ENCODE results near the gene TXNDC9. TPM values are rescaled to one million over a fixed set of nuclear protein-coding genes. Genes with fewer than 3 reads are reported as not detected.
"Not testable (repeated sequence)": the region's sequence is repeated elsewhere in the genome, so short reads cannot be mapped to it uniquely, and the experiment has no call there.

Gene TXNDC9
- total and polyA plus RNA-seq, 5 donors, result 18.7 to 22.5 (median 21.0) TPM

- 94% methylated on average over 8 of the region's 8 CpGs for WGBS
- H3K4me3 ChIP-seq (ENCODE audit: low read length); H3K9me3 ChIP-seq (ENCODE audit: control insufficient read depth, low read length); ATAC-seq; H3K4me1 ChIP-seq (ENCODE audit: control insufficient read depth, insufficient read depth, low read length); H3K27ac ChIP-seq (ENCODE audit: low read length); intact Hi-C loops (cut with DNase I); H3K27me3 ChIP-seq (ENCODE audit: control insufficient read depth, insufficient read depth): not testable (repeated sequence)
- peak in 1 of 3 donors; percentile 11 for DNase-seq
Observed at GRCh38 chr2:99354825-99355224, 18.7 kb upstream of the TXNDC9 start.

- no peak overlapping the region for H3K4me3 ChIP-seq (ENCODE audit: low read length)
- no peaks in the 10 kb centered on the region for H3K27me3 ChIP-seq (ENCODE audit: control insufficient read depth, insufficient read depth)
- H3K9me3 ChIP-seq (ENCODE audit: control insufficient read depth, low read length), result no peaks in the 10 kb centered on the region
- no peak overlapping the region for H3K27ac ChIP-seq (ENCODE audit: low read length)
- WGBS, result 93% methylated on average over 1 of the region's 1 CpG
- no peak for ATAC-seq
- H3K4me1 ChIP-seq (ENCODE audit: control insufficient read depth, insufficient read depth, low read length), result no peaks in the 10 kb centered on the region
- intact Hi-C loops (cut with DNase I), result no loop called here
- no peak for DNase-seq
Observed at GRCh38 chr2:99354070-99354469, 17.9 kb upstream of the TXNDC9 start.

GRCh38 chr2:99350194-99350593 is 14.1 kb upstream of the TXNDC9 start:
- Histone ChIP-seq H3K4me3 (ENCODE audit: low read length) (no peak overlapping the region), H3K27ac (ENCODE audit: low read length) (no peak overlapping the region), H3K4me1 (ENCODE audit: control insufficient read depth, insufficient read depth, low read length) (peaks cover 2% of the 10 kb centered on the region), H3K9me3 (ENCODE audit: control insufficient read depth, low read length) (no peaks in the 10 kb centered on the region), H3K27me3 (ENCODE audit: control insufficient read depth, insufficient read depth) (no peaks in the 10 kb centered on the region)
- DNase-seq (no peak), ATAC-seq (no peak)
- intact Hi-C loops (cut with DNase I), result no loop called here

- ATAC-seq, result no peak
- intact Hi-C loops (cut with DNase I), result loop anchor here in 1 of 4 donors (10.0 kb wide), 1 partner anchor 47 kb away; no protein-coding TSS in a partner anchor
- Histone ChIP-seq H3K4me1 (ENCODE audit: control insufficient read depth, insufficient read depth, low read length) (peaks cover 2% of the 10 kb centered on the region), H3K4me3 (ENCODE audit: low read length) (no peak overlapping the region), H3K27ac (ENCODE audit: low read length) (no peak overlapping the region), H3K9me3 (ENCODE audit: control insufficient read depth, low read length) (no peaks in the 10 kb centered on the region), H3K27me3 (ENCODE audit: control insufficient read depth, insufficient read depth) (no peaks in the 10 kb centered on the region)
- WGBS, result 93% methylated on average over 3 of the region's 3 CpGs
- DNase-seq, result no peak
Observed at GRCh38 chr2:99348173-99348572, 12.0 kb upstream of the TXNDC9 start.

DNA sequence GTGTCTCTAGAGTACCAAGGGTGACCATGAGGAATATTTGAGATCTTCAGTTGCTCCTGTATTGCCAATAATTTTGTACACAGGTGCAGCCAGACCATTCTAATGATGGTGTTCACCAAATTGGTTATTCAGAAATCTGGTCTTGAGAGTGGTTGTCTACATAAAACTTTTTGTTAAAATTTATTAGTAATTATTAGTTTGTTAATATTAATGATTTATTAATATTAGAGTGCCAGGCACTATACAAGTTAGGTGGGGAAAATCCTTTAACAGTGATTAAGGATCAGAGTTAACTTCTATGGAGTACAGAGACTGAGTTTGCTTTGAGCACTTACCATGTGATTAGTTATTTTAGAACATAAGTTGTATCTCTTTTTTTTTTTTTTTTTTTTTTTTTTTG is 10.1 kb upstream of the TXNDC9 start:
- no peaks in the 10 kb centered on the region for H3K9me3 ChIP-seq (ENCODE audit: control insufficient read depth, low read length)
- DNase-seq (no peak), ATAC-seq (no peak)
- peaks cover 2% of the 10 kb centered on the region for H3K4me1 ChIP-seq (ENCODE audit: control insufficient read depth, insufficient read depth, low read length)
- H3K4me3 ChIP-seq (ENCODE audit: low read length), result no peak overlapping the region
- intact Hi-C loops (cut with DNase I), result loop anchor here in 1 of 4 donors (10.0 kb wide), 1 partner anchor 49 kb away; no protein-coding TSS in a partner anchor
- no peaks in the 10 kb centered on the region for H3K27me3 ChIP-seq (ENCODE audit: control insufficient read depth, insufficient read depth)
- H3K27ac ChIP-seq (ENCODE audit: low read length), result no peak overlapping the region

DNA sequence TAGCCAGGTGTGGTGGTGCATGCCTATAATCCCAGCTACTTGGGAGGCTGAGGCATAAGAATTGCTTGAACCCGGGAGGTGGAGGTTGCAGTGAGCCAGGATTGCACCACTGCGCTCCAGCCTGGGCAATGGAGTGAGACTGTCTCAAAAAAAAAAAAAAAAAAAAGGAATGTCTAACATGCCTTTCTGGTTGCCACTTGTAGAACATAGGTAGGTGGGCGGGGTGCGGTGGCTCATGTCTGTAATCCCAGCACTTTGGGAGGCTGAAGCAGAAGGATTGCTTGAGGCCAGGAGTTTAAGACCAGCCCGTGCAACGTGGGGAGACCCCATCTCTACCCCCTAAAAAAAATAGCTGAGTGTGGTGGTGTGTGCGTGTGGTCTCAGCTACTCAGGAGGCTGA is 9.3 kb upstream of the TXNDC9 start:
- not testable (repeated sequence) for H3K27ac ChIP-seq (ENCODE audit: low read length); ATAC-seq; H3K4me1 ChIP-seq (ENCODE audit: control insufficient read depth, insufficient read depth, low read length); H3K4me3 ChIP-seq (ENCODE audit: low read length); H3K27me3 ChIP-seq (ENCODE audit: control insufficient read depth, insufficient read depth); DNase-seq; H3K9me3 ChIP-seq (ENCODE audit: control insufficient read depth, low read length)
- intact Hi-C loops (cut with DNase I), result loop anchor here in 1 of 4 donors (10.0 kb wide), 1 partner anchor 49 kb away; no protein-coding TSS in a partner anchor
- 97% methylated on average over 7 of the region's 7 CpGs for WGBS

DNA sequence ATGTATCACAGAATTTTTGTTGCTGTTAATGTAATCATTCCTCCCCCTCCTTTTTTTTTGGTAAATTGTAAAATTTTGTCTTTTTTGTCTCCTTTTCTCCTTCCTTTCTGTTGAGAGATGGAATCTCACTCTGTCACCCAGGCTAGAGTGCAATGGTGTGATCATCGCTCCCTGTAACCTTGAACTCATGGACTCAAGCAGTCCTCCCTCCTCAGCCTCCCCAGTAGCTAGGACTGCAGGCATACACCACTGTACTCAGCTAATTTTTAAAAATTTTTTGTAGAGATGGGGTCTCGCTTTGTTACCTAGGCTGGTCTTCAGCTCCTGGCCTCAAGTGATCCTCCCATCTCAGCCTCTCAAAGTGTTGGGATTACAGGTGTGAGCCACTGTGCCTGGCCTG is 6.4 kb upstream of the TXNDC9 start:
- DNase-seq (no peak), ATAC-seq (no peak)
- Histone ChIP-seq H3K4me3 (ENCODE audit: low read length) (no peak overlapping the region), H3K27ac (ENCODE audit: low read length) (no peak overlapping the region), H3K9me3 (ENCODE audit: control insufficient read depth, low read length) (no peaks in the 10 kb centered on the region), H3K4me1 (ENCODE audit: control insufficient read depth, insufficient read depth, low read length) (peaks cover 2% of the 10 kb centered on the region), H3K27me3 (ENCODE audit: control insufficient read depth, insufficient read depth) (no peaks in the 10 kb centered on the region)
- intact Hi-C loops (cut with DNase I), result loop anchor here in 1 of 4 donors (10.0 kb wide), 1 partner anchor 52 kb away; no protein-coding TSS in a partner anchor
- 96% methylated on average over 2 of the region's 2 CpGs for WGBS

GRCh38 chr2:99340669-99341236 is 4.6 kb upstream of the TXNDC9 start:
- no peak for ATAC-seq
- H3K27me3 ChIP-seq (ENCODE audit: control insufficient read depth, insufficient read depth), result no peaks in the 10 kb centered on the region
- no peak overlapping the region for H3K27ac ChIP-seq (ENCODE audit: low read length)
- no peaks in the 10 kb centered on the region for H3K9me3 ChIP-seq (ENCODE audit: control insufficient read depth, low read length)
- DNase-seq, result no peak
- H3K4me3 ChIP-seq (ENCODE audit: low read length), result no peak overlapping the region
- peaks cover 2% of the 10 kb centered on the region for H3K4me1 ChIP-seq (ENCODE audit: control insufficient read depth, insufficient read depth, low read length)
- WGBS, result 86% methylated on average over 8 of the region's 8 CpGs
- intact Hi-C loops (cut with DNase I), result loop anchor here in 1 of 4 donors (10.0 kb wide), 1 partner anchor 54 kb away; no protein-coding TSS in a partner anchor

DNA sequence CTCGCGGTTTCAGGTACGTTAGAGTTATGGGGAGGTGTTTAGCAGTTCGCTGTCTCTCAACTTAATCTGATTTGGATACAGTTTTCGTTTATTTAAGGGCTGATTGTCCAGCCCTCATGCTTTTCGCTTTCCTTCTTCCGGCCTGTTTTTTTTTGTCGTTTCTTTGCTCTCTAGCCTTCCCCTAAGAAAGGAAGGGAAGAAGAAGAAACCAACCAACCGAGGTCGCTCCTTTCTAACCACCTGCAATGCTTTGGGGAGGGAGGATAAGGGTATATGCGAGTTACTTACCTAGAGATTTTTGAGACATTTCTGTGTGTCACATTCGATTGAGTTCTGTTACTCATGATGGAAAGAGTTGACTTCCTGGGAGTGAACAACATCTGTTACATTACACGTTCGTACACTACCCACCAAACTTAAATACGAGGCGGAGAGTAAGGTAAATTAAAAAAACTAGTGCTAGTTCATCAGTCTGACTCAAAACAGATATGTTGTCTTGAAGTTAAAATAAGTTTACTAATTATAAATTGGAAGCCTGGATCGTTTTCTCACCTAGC is 2.0 kb upstream of the TXNDC9 start:
- Histone ChIP-seq H3K4me1 (ENCODE audit: control insufficient read depth, insufficient read depth, low read length) (peaks cover 2% of the 10 kb centered on the region), H3K27ac (ENCODE audit: low read length) (no peak overlapping the region), H3K4me3 (ENCODE audit: low read length) (peak overlapping the region; percentile 83), H3K27me3 (ENCODE audit: control insufficient read depth, insufficient read depth) (no peaks in the 10 kb centered on the region), H3K9me3 (ENCODE audit: control insufficient read depth, low read length) (no peaks in the 10 kb centered on the region)
- ATAC-seq (no peak), DNase-seq (no peak)
- WGBS, result 4% methylated on average over 17 of the region's 17 CpGs
- intact Hi-C loops (cut with DNase I), result loop anchor here in 3 of 4 donors (5.0 to 10.0 kb wide), 4 partner anchors 149 to 157 kb away; partner anchors contain the start of genes MITD1 (in 2 of the 3), MRPL30 (in 2 of the 3) and REV1 (in 2 of the 3)

DNA sequence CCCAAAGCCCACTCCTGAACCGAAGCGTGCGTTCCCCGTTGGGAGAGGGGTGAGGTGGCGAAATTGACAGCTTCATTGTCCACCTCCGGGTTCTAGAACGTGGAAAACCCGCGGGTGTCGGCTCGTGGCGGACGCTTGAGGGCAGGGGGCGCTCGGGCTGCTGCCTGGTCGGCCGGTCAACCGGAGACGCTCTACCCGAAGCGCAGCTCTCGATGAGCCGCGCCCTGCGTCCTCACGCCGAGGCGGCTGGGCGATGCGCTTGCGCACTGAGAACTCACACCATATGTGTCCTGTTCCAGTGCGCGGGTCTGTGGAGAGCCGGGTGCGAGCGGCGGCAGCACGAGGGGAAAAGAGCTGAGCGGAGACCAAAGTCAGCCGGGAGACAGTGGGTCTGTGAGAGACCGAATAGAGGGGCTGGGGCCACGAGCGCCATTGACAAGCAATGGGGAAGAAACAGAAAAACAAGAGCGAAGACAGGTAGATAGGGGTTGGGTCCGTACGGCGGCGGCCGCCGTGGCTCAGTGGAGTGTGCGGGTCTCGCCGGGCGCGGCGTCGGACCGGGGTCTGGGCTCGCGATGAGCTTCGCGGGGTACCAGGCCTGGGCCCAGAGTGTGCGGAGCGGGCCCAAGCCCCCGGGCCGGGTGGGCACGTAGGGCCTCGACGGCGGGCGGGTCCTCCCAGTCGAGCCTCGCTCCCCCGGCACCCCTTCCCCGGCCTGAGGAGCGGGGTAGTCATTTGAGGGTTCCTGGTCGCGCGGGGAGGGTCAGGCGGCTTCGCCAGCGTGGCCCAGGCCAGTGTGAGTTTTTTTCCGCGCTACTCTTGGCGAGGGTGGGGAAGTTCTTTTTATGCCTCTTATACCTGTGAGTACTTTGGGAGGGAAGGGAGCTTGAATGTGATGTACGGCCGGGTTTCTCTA is 1.2 kb upstream of the TXNDC9 start, which contains the start of gene EIF5B:
Gene EIF5B (plus strand): TSS at position 277 of the 916 bp plus-strand sequence. CDS start 166 bp downstream, at position 443.
- intact Hi-C loops (cut with DNase I), result loop anchor here in 3 of 4 donors (5.0 to 10.0 kb wide), 4 partner anchors 150 to 157 kb away; partner anchors contain the start of genes MITD1 (in 2 of the 3), MRPL30 (in 2 of the 3) and REV1 (in 2 of the 3)
- H3K9me3 ChIP-seq (ENCODE audit: control insufficient read depth, low read length), result no peaks in the 10 kb centered on the region
- H3K27ac ChIP-seq (ENCODE audit: low read length), result peak within 1 kb of the TSS; percentile 98
- no peaks in the 10 kb centered on the region for H3K27me3 ChIP-seq (ENCODE audit: control insufficient read depth, insufficient read depth)
- H3K4me3 ChIP-seq (ENCODE audit: low read length), result peak within 1 kb of the TSS; percentile 84
- WGBS, result under 1% methylated on average over 87 of the region's 87 CpGs
- H3K4me1 ChIP-seq (ENCODE audit: control insufficient read depth, insufficient read depth, low read length), result peaks cover 2% of the 10 kb centered on the region
- ATAC-seq (peak; percentile 95), DNase-seq (peak; percentile 98 to 99 (median 99))

Measured in right cardiac atrium (tissue), 5 donors.